GM12878 (cell line): ENCODE data around the gene RPS16. TPM values are rescaled to one million over a fixed set of nuclear protein-coding genes. Genes with fewer than 3 reads are reported as not detected.

Experiments used
- CHD2 ChIP-seq: IDR thresholded peaks from 2 replicates; pipeline ENCODE4 v1.6.1; 2011; ENCODE audit warnings: low read depth, low read length, improper control_type of control experiment, borderline replicate concordance
- HCFC1 ChIP-seq: fragments of 150-350 bp; IDR thresholded peaks from 2 replicates; pipeline ENCODE4 v1.6.1; 2014; ENCODE audit warnings: low read length
- JUNB ChIP-seq: IDR thresholded peaks from 2 replicates; pipeline ENCODE4 v1.6.1; 2016; ENCODE audit warnings: antibody characterized with exemption, mild to moderate bottlenecking
- MEF2B ChIP-seq: fragments of 450-650 bp; IDR thresholded peaks from 2 replicates; pipeline ENCODE4 v1.6.1; 2018; ENCODE audit warnings: mild to moderate bottlenecking, moderate library complexity; ENCODE audit not compliant: partially characterized antibody, poor library complexity, severe bottlenecking
- MXI1 ChIP-seq: fragments of 150-350 bp; IDR thresholded peaks from 2 replicates; pipeline ENCODE4 v1.6.1; 2011; ENCODE audit warnings: low read depth, mild to moderate bottlenecking, inconsistent platforms, low read length, improper control_type of control experiment
- PAX8 ChIP-seq: fragments of 450-650 bp; IDR thresholded peaks from 2 replicates; pipeline ENCODE4 v1.6.1; 2017; ENCODE audit warnings: mild to moderate bottlenecking, moderate library complexity
- POLR2A ChIP-seq: IDR thresholded peaks from 2 replicates; pipeline ENCODE4 v1.6.1; 2011; ENCODE audit warnings: low read depth, mild to moderate bottlenecking, low read length
- POU2F2 ChIP-seq: IDR thresholded peaks from 3 replicates; pipeline ENCODE4 v1.6.1; 2011; ENCODE audit warnings: low read depth, mild to moderate bottlenecking, low read length, borderline replicate concordance
- RBBP5 ChIP-seq: fragments of 200-600 bp; sonication (generic); conservative IDR thresholded peaks from 2 replicates; pipeline ENCODE4 v1.6.1; 2016
- SREBF2 ChIP-seq: IDR thresholded peaks from 2 replicates; pipeline ENCODE4 v1.6.1; 2012; ENCODE audit warnings: mild to moderate bottlenecking, low read length
- TAF1 ChIP-seq: IDR thresholded peaks from 2 replicates; pipeline ENCODE4 v1.6.1; 2011; ENCODE audit warnings: mild to moderate bottlenecking, low read depth, low read length, borderline replicate concordance
- TBL1XR1 ChIP-seq: IDR thresholded peaks from 2 replicates; pipeline ENCODE4 v1.6.1; 2012; ENCODE audit warnings: low read depth, low read length, improper control_type of control experiment
- YBX1 ChIP-seq: fragments of 450-650 bp; IDR thresholded peaks from 2 replicates; pipeline ENCODE4 v1.6.1; 2016; ENCODE audit warnings: antibody characterized with exemption
- YY1 ChIP-seq: IDR thresholded peaks from 2 replicates; pipeline ENCODE4 v1.6.1; 2011; ENCODE audit warnings: low read depth, mild to moderate bottlenecking, low read length
- ZBED1 ChIP-seq: IDR thresholded peaks from 2 replicates; pipeline ENCODE4 v1.6.1; 2016; ENCODE audit warnings: borderline replicate concordance
- ZBTB33 ChIP-seq: fragments of 450-650 bp; IDR thresholded peaks from 2 replicates; pipeline ENCODE4 v1.6.1; 2017; ENCODE audit warnings: mild to moderate bottlenecking
- polyA plus RNA-seq, 11 experiments: library from polyadenylated mRNA; depleted of rRNA in 4 of 11; unstranded in 6 of 11; stranded (reverse) in 5 of 11; fragments of >200 nt; fragmentation: Nextera tagmentation in 4 of 11; fragmentation: Illumina TruSeq in 1 of 11; extraction: Ambion mirVana in 4 of 11; extraction: Trizol in 1 of 11; gene quantifications; 1 replicate in 1 of 11; 2 replicates in 10 of 11; pipeline versions ENCODE4 v1.2.1 to v1.2.3, GENCODE V29; 2011 to 2016; ENCODE audit warnings: inconsistent platforms in 2 of 11, missing spikeins in 2 of 11, low read depth in 1 of 11
- total RNA-seq, 4 experiments: library from RNA; depleted of rRNA in 3 of 4; stranded (reverse); fragments of >200 nt in 3 of 4; fragmentation: Illumina TruSeq in 1 of 4; extraction: Trizol in 1 of 4; gene quantifications; 2 replicates each; pipeline versions ENCODE4 v1.2.1 to v1.2.3, GENCODE V29; 2013 to 2021
- TF ChIP-seq, protein P1 (sequence below): fragments of 450-650 bp; IDR thresholded peaks from 2 replicates; pipeline ENCODE4 v1.6.1; 2014; ENCODE audit warnings: mild to moderate bottlenecking
- TF ChIP-seq, protein P2 (sequence below): IDR thresholded peaks from 2 replicates; pipeline ENCODE4 v1.6.1; 2012; ENCODE audit warnings: low read length, inconsistent platforms
- TF ChIP-seq, protein P3 (sequence below): fragments of 450-650 bp; formaldehyde crosslinking; IDR thresholded peaks from 2 replicates; pipeline ENCODE4 v1.5.0; 2022; ENCODE audit warnings: mild to moderate bottlenecking, missing genetic modification characterization
- TF ChIP-seq, protein P4 (sequence below): IDR thresholded peaks from 2 replicates; pipeline ENCODE4 v1.6.1; 2012; ENCODE audit warnings: low read depth, low read length, improper control_type of control experiment
- TF ChIP-seq, protein P5 (sequence below): IDR thresholded peaks from 2 replicates; pipeline ENCODE4 v1.6.1; 2012; ENCODE audit warnings: low read depth, low read length, improper control_type of control experiment

Gene RPS16
- total and polyA plus RNA-seq, 10 of the 15 experiments (the other 5 are each of a cell fraction or from before 2014, with no cell fraction given) = 148 to 4,810 (median 2,343) TPM

- TF ChIP-seq ZBTB33 = no peak
- peak; percentile 100 for TF ChIP-seq CHD2
- TF ChIP-seq, protein P1, sequence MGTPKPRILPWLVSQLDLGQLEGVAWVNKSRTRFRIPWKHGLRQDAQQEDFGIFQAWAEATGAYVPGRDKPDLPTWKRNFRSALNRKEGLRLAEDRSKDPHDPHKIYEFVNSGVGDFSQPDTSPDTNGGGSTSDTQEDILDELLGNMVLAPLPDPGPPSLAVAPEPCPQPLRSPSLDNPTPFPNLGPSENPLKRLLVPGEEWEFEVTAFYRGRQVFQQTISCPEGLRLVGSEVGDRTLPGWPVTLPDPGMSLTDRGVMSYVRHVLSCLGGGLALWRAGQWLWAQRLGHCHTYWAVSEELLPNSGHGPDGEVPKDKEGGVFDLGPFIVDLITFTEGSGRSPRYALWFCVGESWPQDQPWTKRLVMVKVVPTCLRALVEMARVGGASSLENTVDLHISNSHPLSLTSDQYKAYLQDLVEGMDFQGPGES = no peak
- TF ChIP-seq TBL1XR1 = no peak
- TF ChIP-seq MEF2B = no peak
- TF ChIP-seq SREBF2 = no peak
- TF ChIP-seq RBBP5 = no peak
- peak; percentile 99 for TF ChIP-seq YY1
- TF ChIP-seq, protein P2, sequence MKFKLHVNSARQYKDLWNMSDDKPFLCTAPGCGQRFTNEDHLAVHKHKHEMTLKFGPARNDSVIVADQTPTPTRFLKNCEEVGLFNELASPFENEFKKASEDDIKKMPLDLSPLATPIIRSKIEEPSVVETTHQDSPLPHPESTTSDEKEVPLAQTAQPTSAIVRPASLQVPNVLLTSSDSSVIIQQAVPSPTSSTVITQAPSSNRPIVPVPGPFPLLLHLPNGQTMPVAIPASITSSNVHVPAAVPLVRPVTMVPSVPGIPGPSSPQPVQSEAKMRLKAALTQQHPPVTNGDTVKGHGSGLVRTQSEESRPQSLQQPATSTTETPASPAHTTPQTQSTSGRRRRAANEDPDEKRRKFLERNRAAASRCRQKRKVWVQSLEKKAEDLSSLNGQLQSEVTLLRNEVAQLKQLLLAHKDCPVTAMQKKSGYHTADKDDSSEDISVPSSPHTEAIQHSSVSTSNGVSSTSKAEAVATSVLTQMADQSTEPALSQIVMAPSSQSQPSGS = no peak; the same call in 1 of the 2 replicates
- TF ChIP-seq ZBED1 = no peak; the same call in 1 of the 2 replicates
- TF ChIP-seq HCFC1 = peak; percentile 89
- TF ChIP-seq PAX8 = no peak
- TF ChIP-seq YBX1 = no peak
- peak; percentile 95 for TF ChIP-seq POLR2A
- peak; percentile 95 for TF ChIP-seq MXI1
- TF ChIP-seq, protein P3, sequence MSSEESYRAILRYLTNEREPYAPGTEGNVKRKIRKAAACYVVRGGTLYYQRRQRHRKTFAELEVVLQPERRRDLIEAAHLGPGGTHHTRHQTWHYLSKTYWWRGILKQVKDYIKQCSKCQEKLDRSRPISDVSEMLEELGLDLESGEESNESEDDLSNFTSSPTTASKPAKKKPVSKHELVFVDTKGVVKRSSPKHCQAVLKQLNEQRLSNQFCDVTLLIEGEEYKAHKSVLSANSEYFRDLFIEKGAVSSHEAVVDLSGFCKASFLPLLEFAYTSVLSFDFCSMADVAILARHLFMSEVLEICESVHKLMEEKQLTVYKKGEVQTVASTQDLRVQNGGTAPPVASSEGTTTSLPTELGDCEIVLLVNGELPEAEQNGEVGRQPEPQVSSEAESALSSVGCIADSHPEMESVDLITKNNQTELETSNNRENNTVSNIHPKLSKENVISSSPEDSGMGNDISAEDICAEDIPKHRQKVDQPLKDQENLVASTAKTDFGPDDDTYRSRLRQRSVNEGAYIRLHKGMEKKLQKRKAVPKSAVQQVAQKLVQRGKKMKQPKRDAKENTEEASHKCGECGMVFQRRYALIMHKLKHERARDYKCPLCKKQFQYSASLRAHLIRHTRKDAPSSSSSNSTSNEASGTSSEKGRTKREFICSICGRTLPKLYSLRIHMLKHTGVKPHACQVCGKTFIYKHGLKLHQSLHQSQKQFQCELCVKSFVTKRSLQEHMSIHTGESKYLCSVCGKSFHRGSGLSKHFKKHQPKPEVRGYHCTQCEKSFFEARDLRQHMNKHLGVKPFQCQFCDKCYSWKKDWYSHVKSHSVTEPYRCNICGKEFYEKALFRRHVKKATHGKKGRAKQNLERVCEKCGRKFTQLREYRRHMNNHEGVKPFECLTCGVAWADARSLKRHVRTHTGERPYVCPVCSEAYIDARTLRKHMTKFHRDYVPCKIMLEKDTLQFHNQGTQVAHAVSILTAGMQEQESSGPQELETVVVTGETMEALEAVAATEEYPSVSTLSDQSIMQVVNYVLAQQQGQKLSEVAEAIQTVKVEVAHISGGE = no peak
- peak; percentile 60; the same call in 2 of the 3 replicates for TF ChIP-seq POU2F2
- TF ChIP-seq TAF1 = peak; percentile 79
- no peak for TF ChIP-seq JUNB
- TF ChIP-seq, protein P4, sequence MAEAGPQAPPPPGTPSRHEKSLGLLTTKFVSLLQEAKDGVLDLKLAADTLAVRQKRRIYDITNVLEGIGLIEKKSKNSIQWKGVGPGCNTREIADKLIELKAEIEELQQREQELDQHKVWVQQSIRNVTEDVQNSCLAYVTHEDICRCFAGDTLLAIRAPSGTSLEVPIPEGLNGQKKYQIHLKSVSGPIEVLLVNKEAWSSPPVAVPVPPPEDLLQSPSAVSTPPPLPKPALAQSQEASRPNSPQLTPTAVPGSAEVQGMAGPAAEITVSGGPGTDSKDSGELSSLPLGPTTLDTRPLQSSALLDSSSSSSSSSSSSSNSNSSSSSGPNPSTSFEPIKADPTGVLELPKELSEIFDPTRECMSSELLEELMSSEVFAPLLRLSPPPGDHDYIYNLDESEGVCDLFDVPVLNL = no peak
- TF ChIP-seq, protein P5, sequence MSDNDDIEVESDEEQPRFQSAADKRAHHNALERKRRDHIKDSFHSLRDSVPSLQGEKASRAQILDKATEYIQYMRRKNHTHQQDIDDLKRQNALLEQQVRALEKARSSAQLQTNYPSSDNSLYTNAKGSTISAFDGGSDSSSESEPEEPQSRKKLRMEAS = peak; percentile 84
Observed at GRCh38 chr19:39445196-39446111, 9.7 kb upstream of the RPS16 start, which contains the start of gene SUPT5H (continued).
